PC-3 (cell line): ENCODE measurements around the gene GRB2.

Experiments
- CTCF ChIP-seq: fragments of 300-600 bp; sonication (generic); conservative IDR thresholded peaks from 2 replicates; pipeline ENCODE4 v1.5.1; 2017; ENCODE audit warnings: antibody characterized with exemption, low read depth, mild to moderate bottlenecking, low read length
- EZH2 ChIP-seq: fragments of 300-600 bp; sonication (generic); IDR thresholded peaks from one replicate; pipeline ENCODE4 v1.6.1; 2017; ENCODE audit warnings: antibody characterized with exemption, mild to moderate bottlenecking, low read length; ENCODE audit not compliant: unreplicated experiment

DNA sequence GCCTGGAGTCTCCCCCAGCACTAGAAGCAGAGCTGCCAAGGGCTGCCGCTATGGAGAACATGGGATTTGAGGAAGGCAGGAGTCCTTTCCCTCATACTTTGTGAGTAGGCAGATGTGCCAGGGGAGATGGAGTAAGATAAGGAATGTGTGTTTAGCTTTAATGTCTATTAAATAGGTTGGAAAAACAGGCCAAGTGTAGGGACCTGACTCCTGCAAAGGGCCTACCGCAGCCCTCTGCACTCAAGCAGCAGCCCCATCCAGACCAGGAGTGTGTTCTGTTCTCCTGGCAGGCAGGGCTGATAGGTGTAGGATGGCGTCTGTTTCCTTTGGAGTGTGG lies 132.7 kb downstream of the GRB2 start:
- TF ChIP-seq CTCF (no peak), EZH2 (no peak)
